Activated T-cell treated with anti-CD3 and anti-CD28 coated beads for 48 hours (primary cell): ENCODE measurements around the gene CATSPERD.
"Not testable (repeated sequence)": the region's sequence is repeated elsewhere in the genome, so short reads cannot be mapped to it uniquely, and the experiment has no call there.

ENCODE experiments used
- DNase-seq: peaks from one replicate; pipeline ENCODE4 v3.0.0-alpha.2; 2020; ENCODE audit warnings: low read depth

CATSPERD gene

DNA sequence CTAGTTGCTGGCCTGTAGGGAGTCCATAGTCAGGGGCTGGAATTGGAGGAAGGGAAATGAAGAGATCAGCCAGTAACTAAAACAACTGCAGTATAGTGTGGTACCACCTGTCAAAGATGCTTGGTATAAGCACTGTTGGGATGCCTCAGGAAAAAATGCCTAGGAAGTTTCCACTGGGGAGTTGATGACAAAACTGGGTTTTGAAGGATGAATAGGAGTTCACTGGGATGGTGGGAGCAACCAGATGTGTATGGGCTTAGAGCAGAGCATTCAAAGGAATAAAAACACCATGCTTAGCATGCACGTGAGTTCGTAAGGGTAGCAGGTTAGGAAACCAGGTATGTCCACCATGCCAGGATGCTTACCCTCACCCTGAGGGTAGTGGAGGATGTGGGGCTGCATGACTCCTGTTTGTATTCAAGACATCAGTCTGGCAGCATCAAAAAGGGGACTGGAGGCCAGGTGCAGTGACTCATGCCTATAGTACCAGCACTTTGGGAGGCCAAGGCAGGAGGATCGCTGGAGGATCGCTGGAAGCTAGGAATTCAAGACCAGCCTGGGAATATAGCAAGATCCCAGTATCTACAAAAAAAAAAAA is 7.1 kb downstream of the CATSPERD start:
- DNase-seq, result no peak

DNA sequence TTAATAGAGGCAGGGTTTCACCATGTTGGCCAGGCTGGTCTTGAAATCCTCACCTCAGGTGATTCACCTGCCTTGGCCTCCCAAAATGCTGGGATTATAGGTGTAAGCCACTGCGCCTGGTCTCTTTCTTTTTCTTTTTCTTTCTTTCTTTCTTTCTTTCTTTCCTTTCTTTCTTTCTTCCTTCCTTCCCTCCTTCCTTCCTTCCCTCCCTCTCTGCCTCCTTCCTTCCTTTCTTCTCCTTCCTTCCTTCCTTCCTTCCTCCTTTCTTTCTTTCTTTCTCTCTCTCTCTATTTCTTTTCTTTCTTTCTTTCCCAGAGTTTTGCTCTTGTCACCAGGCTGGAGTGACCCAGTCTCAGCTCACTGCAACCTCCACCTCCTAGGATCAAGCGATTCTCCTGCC is 12.7 kb downstream of the CATSPERD start:
- DNase-seq, result not testable (repeated sequence)

DNA sequence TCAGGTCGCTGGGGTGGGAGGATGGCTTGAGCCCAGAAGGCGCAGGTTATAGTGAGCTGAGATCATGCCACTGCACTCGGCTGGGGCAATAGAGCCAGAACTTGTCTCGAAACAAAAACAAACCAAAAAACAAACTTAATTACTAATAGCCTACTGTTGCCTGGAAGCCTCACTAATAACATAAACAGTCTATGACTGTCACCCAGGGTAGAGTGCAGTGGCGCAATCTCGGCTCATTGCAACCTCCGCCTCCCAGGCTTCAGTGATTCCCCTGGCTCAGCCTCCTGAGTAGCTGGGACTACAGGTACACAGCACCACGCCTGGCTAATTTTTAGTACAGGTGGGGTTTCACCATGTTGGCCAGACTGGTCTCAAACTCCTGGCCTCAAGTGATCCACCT is 18.0 kb downstream of the CATSPERD start:
- no peak for DNase-seq

DNA sequence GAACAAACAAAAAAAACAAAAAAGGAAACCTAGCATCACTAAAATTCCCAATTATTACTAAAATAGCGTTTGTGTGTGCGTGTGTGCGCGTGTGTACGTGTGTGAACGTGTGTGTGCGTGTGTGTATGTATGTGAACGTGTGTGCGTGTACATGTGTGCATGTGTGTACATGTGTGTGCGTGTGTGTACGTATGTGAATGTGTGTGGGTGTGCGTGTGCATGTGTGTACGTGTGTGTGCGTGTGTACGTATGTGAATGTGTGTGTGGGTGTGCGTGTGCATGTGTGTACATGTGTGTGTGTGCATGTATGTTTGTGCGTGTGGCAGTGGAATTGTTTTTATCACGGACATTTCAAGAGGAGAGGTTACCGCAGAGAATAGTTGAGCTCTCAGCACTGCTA is 21.6 kb downstream of the CATSPERD start:
- no peak for DNase-seq

DNA sequence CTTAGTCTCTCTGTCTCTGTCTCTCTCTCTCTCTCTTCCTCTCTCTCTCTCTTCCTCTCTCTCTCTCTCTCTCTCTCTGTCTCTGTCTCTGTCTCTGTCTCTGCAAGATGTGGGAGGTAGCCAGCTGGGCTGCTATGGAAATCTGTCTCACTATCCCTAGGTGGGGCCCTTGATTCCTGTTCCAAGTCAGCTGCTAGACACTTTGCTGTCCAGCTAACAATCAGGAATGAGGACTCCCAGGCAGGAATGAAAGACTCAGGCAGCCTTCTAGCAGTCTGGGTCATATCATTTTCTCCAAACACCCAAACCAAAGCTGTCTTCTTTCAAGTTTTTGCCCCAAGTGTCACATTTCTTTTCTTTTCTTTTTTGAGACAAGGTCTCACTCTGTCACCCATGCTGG is 23.2 kb downstream of the CATSPERD start:
- no peak for DNase-seq

DNA sequence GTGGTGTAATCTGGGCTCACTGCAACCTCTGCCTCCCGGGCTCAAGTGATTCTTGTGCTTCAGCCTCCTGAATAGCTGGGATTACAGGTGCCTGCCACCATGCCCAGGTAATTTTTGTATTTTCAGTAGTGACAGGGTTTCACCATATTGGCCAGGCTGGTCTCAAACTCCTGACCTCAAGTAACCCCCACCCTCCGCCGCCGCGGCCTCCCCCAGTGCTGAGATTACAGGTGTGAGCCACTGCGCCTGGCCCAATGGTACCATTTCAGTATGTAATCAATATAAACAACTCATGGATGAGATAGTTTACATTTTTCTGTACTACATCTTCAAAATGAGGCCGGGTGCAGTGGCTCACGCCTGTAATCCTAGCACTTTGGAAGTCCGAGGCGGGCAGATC is 24.6 kb downstream of the CATSPERD start:
- not testable (repeated sequence) for DNase-seq

DNA sequence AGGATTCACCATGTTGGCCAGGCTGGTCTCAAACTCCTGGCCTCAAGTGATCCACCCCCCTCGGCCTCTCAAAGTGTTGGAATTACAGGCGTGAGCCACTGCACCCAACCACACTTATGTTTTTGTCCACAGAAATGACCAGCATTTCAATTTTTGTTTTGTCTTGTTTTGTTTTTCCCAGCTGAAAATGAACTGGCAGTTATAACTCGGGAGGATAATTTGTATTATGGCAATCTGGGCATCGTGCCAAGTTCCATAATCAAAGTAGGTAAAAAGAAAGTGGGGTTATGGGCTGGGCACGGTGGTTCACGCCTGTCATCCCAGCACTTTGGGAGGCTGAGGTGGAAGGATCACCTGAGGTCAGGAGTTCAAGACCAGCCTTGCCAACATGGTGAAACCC is 28.5 kb downstream of the CATSPERD start:
- DNase-seq, result not testable (repeated sequence)

DNA sequence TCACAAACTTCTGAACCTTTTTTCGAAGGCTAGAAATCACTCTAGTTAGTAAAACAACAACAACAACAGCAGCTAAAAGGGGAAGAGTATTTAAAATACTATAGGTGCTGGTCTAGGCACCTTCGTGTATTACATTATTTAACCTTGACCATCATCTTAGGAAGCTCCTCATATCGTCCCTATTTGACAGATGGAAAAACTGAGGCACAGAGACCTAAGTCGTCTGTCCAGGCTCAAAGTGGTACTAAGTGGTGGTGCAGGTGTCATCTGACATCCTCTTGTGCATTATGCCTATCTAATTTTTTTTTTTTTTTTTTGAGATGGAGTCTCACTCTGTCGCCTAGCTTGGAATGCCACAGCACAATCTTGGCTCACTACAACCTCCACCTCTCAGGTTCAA is 29.1 kb downstream of the CATSPERD start:
- no peak for DNase-seq

DNA sequence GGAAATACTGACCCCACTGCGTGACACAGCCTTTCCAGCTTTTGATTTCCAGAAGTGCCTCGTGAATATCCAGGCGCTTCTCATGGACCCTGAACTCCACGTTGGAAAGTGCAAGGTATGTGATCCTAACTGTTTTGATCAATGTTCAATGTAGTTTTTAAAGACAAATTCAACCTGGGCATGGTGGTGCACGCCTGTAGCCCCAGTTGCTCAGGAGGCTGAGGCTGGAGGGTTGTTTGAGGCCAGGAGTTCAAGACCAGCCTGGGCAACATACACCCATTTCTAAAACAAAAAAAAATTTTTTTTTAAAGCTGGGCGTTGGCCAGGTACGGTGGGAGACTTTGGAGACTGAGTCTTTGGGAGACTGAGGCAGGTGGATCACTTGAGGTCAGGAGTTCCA is 31.3 kb downstream of the CATSPERD start:
- no peak for DNase-seq

DNA sequence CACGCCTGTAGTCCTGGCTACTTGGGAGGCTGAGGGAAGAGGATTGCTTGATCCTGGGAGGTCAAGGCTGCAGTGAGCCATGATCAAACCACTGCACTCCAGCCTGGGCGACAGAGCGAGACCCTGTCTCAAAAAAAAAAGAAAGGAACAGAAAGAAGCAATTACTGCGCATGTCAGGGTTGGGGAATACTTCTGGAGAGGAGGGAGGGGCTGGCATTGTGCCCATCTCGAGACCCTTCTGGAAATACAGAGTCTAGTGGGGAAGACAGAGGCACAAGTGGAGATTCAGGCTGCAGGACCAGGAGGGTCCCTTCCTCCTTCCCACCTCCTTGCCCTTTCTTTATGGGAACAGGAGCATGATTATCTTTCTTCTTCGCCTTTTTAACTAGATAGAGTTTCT is 33.3 kb downstream of the CATSPERD start:
- no peak for DNase-seq

DNA sequence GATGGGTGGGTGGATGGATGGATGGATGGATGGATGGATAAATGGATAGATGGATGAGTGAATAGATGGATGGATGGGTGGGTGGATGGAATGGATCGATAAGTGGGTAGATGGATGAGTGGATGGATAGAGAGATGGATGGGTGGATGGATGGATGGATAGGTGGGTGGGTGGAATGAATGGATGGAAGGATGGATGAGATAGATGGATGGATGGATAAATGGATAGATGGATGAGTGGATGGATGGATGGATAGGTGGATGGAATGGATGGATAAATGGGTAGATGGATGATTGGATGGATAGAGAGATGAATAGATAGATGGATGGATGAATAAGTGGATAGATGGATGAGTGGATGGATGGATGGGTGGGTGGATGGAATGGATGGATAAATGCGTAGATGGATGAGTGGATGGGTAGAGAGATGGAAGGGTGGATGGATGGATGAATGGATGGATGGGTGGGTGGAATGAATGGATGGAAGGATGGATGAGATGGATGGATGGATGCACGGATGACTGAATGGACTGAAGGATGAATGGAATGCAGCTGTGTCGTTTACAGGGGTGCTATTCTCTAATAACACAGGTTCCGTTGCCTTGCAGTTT is 42.3 kb downstream of the CATSPERD start:
- DNase-seq, result no peak

DNA sequence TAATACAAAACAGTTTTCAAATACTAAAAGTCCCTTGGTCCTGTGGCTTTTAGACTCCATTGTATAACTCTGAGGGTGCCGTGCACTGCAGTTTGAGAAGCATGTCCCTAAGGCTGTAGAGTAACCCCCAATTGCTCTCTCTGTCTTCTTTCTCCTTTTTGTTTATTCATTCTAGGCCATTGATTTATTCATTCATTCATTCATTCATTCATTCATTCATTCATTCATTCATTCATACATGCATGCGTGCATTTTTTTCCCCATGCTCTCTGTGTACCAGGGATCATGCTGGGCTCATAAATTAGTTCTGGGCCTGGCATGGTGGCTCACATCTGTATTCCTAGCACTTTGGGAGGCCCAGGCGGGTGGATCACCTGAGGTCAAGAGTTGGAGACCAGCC is 44.8 kb downstream of the CATSPERD start:
- DNase-seq, result no peak

DNA sequence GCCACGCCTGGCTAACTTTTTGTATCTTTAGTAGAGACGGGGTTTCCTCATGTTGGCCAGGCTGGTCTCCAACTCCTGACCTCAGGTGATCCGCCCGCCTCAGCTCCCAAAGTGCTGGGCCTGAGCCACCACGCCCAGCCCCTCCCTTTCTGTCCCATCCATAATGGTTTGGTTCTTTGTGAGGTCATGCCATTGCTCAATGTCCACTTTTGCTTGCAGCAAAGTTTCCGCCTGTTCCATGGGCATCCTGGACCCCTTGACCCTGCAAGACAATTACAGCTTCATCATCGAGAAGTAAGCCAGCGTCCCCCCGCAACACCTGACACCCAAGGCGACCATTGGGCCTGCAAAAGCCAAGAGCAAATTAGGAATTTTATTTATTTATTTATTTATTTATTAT is 47.5 kb downstream of the CATSPERD start:
- no peak for DNase-seq

DNA sequence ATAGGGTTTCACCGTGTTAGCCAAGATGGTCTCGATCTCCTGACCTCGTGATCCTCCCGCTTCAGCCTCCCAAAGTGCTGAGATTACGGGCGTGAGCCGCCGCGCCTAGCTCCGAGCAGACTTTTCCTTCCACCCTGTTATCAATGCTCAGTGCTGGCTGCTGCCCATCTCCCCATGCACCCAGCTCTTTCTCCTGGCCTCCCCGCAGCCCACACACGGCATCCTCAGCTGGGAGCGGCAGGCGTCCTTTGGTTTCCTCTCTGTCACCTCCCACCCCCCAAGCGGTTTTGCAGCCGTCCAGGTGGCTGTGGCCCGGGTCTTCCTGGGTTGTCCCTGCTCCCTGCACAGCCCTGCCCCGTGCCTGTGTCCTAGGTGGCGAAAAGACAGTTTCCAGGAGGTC is 52.0 kb downstream of the CATSPERD start:
- no peak for DNase-seq

DNA sequence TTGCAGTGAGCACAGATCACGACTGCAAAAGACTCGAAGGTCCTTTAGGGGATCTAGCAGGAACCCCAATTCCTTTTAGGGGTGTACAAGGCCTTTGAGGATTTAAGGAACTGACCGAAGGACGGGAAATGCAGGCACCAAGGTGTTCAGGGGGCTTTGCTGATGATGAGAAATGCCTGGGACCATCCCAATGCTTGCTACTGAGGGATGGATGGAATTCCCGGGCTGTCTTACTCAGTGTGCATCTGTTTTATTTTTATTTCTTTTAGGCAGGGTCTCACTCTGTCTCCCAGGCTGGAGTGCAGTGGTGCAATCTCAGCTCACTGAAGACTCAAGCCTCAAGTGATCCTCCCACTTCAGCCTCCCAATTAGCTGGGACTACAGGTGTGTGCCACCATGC is 52.8 kb downstream of the CATSPERD start:
- DNase-seq, result no peak

DNA sequence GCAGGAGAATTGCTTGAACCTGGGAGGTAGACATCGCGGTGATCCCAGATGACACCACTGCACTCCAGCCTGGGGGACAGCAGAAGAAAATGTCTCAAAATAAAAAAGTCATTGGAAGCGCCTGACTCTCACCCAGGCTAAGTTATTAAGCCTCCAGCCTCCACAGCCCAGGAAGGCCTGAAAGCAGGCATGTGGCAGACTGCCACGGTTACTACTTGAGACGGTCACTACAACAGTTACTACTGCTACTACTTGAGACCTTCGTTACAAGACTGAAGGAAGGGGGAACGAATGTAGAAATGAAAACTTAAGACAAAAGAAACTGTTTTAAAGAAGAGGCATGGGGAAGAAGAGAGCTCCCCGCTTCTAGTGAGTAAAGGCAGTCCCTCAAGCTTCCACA is 54.5 kb downstream of the CATSPERD start:
- DNase-seq, result no peak

DNA sequence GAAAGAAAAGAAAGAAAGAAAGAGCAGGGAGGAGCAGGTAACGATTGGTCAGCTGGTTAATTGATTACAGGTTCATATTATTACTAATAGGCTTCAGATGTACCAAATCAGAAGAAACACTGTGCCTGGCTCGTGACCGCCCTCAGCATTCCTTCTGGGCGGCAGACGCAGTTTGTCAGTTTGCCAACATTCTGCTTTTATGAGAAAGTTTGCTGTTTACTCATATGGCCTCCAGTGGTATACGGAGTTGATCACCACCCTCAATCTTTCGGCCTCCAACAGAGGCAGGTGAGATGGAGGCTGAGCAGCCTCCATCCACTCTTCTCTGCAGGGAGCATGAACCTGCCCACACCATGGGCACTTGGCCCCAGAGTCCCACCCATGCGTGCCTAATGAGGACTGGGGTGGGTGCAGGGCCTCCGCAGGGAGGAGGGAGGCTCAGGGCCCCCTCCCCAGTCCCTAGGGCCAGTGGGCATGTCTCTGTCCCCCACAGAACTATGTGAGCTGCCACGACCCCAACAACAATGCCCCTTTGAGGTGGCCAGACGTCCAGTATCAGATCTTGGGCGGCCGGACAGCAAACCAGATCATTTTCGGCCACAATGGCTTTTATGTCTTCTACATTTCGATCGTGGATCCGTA is 55.4 kb downstream of the CATSPERD start:
- DNase-seq, result no peak

DNA sequence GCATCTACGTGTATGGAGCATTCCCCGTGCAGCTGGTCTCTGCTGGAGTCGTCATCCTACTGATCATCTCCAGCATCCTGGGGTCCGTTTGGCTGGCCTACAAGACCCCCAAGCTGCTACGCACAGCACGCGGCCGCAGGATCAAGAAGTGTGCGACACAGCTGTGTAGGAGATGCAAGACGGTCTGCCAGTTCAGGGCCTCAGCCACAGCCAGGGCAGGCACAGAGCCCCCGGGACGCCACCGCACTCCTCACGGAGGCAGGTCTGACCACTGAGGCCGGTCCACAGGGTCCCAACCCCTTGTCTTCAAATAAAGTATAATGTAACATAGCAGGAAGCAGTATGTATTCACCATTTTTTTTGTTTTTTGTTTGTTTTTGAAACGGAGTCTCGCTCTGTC is 58.0 kb downstream of the CATSPERD start:
- DNase-seq, result no peak

DNA sequence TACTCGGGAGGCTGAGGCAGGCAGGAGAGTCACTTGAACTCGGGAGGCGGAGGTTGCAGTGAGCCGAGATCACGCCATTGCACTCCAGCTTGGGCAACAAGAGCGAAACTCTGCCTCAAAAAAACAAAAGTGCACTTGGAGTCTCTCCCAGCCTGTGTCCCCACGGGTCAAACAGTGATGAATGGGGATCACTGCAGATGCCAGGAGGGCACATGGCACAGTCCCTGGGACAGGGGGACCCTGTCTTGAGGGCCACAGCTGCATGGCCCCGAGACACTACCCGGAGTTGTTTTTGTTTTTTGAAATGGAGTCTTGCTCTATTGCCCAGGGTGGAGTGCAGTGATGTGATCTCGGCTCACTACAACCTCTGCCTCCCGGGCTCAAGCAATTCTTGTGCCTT is 60.5 kb downstream of the CATSPERD start:
- DNase-seq, result not testable (repeated sequence)

DNA sequence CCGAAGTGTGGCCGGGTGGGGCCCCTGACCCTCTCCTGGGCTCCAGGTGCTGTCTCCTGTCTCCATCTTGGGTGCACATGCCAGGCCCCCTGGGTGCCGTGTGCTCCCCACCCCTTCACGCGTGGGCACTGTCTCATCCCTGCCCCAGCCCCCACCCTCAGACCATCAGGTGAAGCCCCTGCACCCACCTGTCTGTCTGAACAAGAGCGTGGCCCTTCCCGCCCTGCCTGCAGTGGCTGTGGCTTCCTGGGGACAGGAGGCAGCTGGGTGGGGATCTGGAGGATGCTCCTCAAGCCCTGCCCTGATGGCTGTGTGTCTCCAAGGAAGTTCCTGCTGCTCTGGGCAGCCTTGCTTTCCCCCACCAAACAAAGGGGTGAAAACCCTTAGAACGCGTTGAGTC is 61.9 kb downstream of the CATSPERD start:
- DNase-seq, result no peak

DNA sequence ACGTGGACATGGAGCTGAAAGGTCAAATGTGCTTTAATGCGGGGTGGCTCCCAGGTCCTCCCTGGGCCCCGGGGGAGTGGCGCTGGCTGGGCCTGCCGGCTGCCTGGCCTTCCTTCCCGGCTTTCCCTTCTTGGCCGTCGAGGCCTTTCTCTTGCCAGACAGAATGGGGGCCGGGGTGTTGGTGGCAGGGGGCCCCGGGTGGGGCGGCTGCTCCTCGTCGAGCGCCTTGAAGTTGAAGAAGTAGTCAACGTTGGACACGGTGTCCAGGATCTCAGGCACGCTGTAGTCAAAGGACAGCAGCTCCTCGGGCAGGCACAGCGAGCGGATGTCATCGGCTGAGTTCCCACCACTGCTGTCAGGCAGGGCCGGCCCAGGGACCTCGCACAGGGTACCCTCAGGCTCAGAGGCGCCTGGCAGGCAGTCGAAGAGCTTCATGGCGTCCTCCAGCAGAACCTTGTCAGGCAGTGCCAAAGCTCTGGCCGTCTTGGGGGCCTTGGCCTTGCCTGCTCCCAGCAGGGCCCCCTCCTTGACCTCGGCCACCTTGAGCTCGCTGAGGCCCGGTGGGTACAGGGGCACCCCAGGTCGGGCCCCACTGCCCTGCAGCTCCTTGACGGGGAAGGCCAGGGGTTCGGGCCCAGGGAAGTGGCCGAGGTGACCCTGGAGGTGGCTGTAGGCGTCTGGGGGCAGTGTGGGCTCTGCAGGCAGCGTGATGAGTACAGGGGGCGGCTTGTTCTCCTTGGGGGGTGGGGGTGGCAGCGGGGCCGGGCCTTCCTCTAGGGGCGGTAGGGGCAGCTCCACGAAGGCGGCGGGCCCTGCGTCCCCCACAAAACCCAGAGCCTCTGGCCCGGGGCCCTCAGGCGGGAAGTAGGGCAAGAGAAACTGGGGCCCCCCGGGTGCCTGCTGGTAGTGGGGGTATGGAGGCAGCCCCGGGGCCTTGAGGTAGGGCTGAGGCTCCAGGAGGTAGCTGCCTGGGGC is 62.8 kb downstream of the CATSPERD start:
- no peak for DNase-seq

DNA sequence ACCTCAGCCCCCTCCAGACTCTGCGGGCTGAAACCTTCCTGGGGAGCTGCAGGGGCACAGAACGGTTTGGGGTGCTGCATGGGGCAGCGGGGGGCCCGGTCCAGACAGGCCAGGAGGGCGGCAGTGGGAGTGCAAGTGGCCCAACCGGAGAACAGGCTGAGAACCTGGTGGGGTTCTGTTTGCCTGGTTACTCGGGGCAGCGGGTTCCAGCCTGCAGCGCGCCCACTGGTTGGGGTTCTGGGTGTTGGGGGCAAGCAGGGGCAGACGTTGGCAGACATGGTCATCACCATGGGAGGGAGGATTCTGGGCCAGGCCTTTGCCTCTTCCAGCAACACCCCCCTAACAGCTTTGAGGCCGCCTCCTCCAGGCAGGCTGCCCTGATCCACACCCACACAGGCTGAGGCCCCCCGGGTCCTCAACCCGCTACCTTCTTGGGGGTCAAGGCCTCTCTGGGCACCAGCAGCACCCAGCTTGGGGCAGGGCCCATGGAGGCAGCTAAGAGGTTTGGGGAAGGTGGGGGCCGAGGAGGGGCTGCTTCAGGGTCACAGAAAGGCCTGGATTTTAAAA is 64.2 kb downstream of the CATSPERD start, which contains the start of gene PRR22:
Gene PRR22 (minus strand): TSS at position 166 of the 567 bp plus-strand sequence. CDS start 86 bp downstream, at position 80.
- DNase-seq, result no peak
